ENCODE measurements around the gene VPS16. TPM values are rescaled to one million over a fixed set of nuclear protein-coding genes. Genes with fewer than 3 reads are reported as not detected.
A peak's percentile ranks its signal among the peaks of the same experiment; 100 is the strongest.

The VPS16 gene
- 30.1 and 31.3 TPM in 2 replicates for total RNA-seq
- 35.2 TPM for polyA plus RNA-seq (2012)

DNA sequence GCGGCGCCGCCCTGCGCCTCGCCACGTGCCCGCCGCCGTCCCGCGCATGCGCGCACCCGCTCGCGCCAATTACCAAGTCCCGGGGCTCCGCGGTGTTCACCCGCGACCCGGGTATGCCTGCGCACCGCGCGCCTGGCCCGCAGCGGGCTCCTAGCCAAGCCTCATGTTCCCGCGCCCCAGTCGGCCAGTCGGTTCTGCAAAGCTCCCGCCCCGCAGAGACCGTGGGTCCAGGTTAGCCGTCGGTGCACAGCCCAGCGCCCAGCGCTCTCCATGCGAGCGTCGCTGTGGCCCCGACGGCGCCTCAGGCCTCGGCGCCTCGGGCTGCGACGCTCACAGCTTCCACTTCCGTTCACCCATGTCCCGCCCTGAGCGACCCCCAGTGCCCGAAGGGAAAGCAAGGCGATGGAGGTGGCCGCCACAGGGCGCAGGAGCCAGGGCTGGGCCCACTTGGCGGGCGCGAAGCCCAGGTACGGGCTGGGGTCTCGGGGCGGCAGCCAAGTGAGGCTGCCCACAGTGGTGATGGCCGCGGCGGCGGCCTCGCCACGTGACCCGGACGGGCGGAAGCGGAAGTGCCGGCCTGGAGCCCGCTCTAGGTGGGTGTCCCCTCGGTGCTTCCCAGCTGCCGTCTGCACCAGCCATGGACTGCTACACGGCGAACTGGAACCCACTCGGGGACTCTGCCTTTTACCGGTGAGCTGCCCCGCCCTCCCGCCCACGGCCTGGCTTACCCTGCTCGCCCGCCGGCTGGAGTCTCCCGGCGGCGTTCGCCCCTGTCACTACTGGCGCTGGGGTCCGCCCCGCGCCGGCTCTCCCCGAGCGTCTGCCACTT is at the start of gene VPS16, which contains the start of gene PCED1A:
Gene VPS16 (plus strand): TSS at position 608 of the 829 bp plus-strand sequence. CDS start 30 bp downstream, at position 638.
Gene PCED1A (minus strand): TSS at position 518 of the 829 bp plus-strand sequence. CDS start 743 bp downstream, outside the sequence.
- DNase-seq (ENCODE audit: low read depth) = peak; percentile 85

DNA sequence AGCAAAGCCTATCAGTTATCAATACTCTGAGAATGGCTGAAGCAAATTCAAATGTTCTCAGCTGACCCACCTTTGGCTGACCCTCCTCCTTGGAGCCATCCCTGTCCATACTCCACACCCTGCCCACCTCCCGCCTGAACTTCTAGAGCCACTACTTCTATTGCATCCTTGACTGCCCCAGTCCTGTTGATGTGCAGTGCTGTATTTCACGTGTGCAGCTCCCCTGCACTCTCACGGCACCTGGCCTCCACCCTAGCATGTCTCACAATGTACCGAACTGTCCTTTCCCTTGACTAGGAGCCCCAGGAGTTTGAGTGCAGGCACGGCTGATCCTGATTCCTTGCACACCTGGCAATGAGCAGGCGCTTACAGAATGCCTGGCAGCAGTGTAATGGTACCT is 47.1 kb upstream of the VPS16 start:
- no peak for DNase-seq (ENCODE audit: low read depth)

DNA sequence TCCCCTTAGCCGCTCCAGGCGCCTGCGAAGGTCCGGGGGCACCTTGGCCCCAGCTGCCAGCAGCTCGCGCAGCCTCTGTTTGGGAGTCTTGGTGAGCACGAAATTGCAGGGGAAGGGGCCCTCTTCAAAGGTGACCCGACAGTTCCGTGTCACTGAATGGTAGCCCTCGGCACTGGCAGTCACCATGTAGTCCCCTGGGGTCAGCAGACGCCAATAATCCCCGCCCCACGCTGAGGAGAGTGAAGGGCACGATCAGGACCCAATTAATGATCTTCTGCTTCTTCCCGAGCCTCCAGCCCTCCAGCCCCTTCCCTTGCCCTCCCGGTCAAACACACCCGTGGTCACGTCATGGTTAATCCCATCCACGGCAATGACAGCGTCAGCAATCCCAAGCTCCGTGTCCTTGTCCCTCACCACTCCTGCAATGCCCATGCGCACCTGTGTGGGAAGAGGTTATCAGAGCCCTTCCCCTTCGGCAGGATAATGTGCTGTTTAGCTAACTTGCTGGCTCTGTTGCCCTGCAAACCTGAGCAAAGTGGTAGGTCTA is 46.3 kb upstream of the VPS16 start:
- no peak for DNase-seq (ENCODE audit: low read depth)

DNA sequence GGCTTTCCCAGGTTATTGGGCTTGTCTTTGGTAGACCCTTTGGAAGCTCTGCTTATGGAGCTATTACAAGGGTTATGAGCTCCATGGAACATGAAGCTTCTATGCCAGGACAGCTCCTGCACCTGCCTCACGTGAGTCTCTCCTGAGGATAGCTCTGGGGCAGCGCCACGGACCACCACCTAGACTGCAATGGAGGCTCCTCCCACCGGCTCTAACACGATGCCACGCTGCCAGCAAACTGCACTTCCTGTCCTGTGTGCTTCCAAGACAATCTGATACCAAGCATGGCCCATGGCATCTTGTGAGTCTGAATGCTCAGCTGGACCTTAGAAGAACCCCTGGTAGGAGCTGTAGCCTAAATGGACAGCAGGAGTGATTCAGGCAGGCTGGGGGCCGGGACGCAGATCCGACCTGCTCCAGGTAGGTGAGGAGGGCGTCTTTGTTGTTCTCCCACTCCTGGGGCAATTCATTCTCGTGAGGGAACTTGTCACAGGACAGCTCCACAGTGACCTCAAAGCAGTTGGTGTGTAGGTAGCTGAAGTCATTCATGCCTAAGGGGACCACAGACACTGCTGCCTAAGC is 45.6 kb upstream of the VPS16 start:
- DNase-seq (ENCODE audit: low read depth) = no peak

GRCh38 chr20:2795451-2795850 is 45.1 kb upstream of the VPS16 start:
- no peak for DNase-seq (ENCODE audit: low read depth)

DNA sequence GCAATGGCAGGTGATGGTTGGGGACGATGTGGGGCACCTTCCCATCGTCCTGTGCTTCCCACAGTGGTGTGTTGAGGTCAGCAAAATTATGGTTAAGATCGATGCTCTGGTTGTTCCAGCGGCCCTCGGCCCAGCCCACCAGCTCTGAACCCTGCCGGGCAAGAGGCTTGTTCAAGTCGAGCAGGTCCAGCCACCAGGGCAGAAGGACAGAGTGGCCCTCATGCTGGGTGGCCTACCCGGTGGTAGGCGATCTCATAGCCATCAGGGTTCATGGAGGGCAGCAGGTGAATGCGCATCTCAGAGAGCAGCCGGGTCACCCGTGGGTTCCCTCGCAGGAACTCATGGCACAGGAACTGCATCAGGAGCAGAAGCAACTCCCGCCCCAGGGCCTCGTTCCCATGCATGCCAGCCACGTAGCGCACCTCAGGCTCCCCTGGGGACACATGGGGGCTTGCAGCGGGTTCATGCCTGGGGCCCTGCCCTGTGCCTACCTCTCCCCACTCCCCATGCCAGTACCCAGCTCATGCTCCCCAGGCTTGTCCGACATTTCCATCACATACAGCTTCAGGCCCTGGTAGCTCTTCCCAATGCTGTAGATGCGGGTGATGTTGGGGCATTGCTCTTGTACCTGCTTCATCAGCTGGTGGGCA is 44.4 kb upstream of the VPS16 start:
- DNase-seq (ENCODE audit: low read depth) = no peak

DNA sequence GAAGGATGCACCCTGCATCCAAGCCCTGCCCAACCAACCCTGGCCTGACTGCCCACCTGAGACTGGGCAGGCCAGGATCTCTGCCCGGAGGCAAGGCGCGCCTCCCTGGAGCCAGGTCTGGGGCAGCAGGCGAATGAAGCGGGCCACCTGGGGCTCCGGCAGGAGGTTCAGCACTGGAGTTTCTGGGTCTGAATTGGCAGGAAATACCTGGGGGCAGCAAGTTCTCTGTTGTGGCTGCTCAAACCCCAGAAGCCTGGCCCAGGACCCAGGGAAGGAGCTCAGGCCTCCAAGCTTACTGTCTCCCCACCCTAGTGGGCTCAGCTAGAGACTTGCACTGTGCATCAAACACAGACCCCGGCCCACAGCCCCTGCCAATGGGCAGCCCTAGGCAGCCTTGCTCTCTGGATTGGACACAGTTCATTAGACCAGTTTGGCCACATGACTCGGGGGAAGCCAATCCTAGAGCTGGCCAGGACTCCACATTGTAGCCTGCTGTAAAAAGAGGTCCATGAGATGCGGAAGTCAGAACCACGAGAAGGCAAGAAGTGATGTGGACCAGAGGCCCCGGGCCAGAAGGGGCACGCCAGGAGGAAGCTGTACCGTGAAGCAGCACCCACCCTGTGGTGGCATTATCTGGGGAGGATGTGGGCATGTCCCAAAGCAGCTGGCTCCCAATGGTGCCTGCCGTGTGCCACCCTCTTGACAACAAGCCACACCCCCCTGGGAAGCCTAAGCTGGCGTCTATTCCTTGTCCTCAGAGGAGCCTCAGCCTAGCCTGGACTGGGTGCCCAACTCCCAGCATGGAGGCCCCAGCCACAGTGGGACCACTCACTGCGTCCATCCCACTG is 43.2 kb upstream of the VPS16 start:
- DNase-seq (ENCODE audit: low read depth) = no peak

DNA sequence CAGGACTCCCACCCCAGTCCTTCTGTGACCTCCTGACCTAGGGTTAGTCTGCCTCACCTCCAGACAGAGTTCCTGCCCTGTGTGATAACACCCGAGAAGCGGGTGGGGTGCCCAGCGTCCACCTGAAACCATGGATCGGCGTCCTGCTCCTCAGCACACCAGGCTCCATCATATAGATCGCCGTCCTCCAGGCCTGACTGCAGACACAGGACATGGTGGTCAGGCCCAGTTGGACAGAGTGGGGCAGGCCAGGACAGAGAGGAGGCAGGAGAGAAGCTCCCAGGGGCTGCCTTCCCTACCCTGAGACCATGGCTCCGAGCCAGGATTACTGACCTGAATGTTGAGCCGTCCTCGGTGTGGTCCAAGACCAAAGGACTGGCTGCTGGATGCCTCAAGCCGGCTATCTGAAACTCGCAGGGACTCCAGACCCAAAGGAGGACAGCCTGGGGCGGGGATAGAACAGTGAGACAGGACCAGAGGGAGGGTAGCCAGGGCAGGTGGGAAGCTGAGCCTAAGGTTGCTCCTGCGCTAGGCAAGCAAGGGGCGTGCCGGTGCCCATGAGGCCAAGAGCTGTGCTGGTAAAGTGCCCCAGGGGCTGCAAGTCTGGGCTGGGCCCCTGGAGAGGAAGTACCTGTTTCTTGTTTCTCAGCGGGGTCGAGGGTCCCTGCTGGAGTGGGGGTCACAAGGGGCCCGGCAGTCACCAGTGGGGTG is 42.3 kb upstream of the VPS16 start:
- DNase-seq (ENCODE audit: low read depth) = no peak

GRCh38 chr20:2798814-2799213 is 41.7 kb upstream of the VPS16 start:
- DNase-seq (ENCODE audit: low read depth) = no peak

- no peak for DNase-seq (ENCODE audit: low read depth)
Measured at GRCh38 chr20:2799271-2799670, 41.3 kb upstream of the VPS16 start.

DNA sequence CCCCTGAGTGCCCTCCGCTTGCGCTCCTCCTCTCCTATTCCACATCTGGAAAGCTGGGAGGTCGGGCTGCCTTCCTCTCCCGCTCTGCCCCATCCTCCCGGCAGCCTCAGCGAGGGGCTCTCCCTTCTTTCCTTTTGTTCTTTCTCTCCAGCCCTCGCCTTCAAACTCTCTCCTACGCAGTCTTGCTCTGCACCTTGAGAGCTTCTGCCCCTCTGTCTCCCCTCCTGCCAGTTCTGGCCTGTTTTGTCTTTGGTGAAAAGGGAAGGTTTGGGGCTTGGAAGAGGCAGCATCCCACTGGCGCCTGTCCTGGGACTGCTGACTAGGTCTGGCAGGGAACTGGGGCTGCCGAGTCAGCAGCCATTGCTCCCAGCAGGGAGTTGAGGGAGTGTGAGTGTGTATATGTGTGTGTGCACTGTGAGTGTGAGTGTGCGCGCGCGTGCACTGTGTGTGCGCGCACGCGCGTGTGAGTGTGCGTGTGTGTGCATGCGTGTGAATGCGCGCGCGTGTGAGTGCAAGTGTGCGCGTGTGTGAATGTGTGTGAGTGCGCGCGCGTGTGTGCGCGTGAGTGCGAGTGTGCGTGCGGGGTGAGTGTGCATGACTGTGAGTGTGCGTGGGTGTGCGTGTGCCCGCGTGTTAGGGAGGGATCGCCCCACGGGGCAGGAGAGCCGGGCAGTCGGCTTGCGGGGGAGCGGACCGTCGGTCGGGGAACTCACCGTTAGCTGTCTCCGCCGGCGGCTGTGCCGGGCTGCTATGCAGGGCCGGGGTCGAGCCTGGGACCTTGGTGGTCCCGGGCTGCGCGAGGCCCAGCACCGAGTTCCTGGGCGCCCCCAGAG is 40.6 kb upstream of the VPS16 start:
- no peak for DNase-seq (ENCODE audit: low read depth)

GRCh38 chr20:2800521-2801285 is 39.8 kb upstream of the VPS16 start, which contains the start of gene CPXM1:
CPXM1 (minus strand) TSS chr20:2800627; CDS start chr20:2800572, 55 bp downstream.
- no peak for DNase-seq (ENCODE audit: low read depth)

DNA sequence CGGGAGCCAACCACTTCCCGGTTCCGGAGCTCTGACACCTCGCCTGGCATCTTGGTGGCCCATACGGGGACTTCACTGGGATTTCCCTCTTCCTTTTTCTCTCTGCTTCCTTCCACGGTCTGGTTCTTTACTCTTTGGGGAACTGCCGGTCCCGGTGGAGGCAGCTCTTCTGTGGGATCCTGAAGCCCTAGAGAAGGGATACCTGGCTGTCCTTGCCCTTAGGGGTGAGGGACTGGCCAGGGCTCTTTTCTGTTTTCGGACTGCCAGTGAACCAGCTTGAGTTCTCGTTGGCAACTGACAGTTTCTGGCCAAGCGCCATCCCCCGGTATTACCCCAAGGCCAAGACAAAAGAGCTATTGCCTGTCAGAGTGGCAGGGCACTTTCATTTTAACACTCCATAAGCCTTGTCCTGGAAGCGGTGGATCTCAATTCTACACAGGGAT is 39.2 kb upstream of the VPS16 start:
- no peak for DNase-seq (ENCODE audit: low read depth)

GRCh38 chr20:2804041-2804828 is 36.3 kb upstream of the VPS16 start:
- no peak for DNase-seq (ENCODE audit: low read depth)

DNA sequence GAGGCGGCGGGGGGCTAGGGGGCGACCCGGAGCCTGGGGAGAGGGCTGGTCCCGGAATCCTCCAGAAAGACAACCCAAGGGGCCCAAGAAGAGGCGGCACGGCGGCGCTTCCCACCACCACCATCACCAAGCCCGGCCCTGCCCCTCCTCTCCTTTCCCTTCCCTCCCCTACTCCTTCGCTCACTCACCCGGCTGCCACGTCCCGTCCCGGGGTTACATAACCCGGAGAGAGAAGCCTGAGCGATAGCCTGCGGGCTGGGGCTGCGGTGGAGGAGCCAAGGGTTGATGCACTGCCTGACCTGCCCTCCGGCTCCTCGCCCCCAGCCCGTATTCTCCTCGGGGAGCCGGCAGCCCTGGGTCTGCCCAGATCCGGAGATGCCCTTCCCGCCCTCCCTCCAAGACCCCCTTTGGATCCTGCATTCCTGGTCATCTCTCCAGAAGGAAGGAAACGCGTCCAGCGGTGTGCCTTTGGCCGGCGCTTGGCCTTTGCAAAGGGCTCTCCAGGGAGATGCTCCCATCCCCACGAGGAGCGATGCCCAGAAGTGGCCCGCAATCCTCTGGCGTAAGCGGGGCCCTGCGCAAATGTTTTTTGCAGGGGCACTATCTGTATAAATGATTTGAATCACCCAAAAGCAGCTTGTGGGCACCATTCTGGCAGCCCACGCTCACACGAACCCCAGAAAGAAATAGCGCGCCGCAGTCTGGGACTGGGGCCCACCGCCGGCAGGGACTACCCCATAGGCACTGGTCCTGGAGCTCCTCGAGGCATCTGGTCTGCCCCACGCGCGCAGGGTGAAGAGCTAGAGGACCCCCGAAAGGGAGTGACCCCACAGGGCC is 35.5 kb upstream of the VPS16 start:
- DNase-seq (ENCODE audit: low read depth) = no peak

- no peak for DNase-seq (ENCODE audit: low read depth)
Measured at GRCh38 chr20:2805689-2806350, 34.7 kb upstream of the VPS16 start.

Data from myocyte (in vitro differentiated cells).